22Rv1 (cell line): ENCODE measurements around the gene SLC16A1.
"Not testable (repeated sequence)": the region's sequence is repeated elsewhere in the genome, so short reads cannot be mapped to it uniquely, and the experiment has no call there.

Experiments used
- H3K27ac ChIP-seq: fragments of 450-650 bp; 2 replicates; pipeline ENCODE4 v1.5.1; 2017
- ZFX ChIP-seq: fragments of 450-650 bp; IDR thresholded peaks from 2 replicates; pipeline ENCODE4 v1.6.1; 2017; ENCODE audit warnings: antibody characterized with exemption, borderline replicate concordance
- TF ChIP-seq, protein P1 (sequence below): fragments of 450-650 bp; IDR thresholded peaks from 2 replicates; pipeline ENCODE4 v1.5.1; 2017; ENCODE audit warnings: mild to moderate bottlenecking

The SLC16A1 gene

DNA sequence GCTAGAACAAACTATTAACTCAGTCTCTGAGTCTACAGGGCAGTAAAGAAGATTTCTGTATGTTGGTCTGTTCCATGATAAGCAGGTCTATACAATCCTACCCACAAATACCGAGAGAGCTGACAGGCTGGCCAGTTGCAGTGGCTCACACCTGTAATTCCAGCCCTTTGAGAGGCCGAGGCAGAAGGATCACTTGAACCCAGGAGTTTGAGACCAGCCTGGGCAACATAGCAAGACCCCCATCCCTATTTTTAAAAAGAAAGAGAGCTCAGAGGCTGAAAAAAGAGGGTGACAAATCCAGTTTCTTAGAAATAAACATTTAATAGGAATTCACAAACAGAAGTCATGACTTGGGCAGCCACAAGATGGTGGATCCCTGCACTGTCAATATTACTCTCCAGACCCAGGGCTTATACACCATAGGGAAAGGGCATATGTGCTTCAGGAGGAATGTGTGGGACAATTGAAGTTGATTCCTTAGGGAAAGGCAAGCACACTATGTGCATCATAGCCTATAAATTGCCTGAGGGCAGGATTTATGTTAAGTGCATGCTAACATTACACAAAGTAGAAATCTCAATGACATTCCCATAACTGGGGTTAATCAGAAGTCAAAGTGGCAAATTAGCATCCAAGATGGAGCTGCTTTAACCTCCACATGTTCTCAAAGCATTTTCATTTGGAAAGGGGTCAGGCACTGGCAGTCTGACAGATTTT lies 66.8 kb downstream of the SLC16A1 start:
- no peak overlapping the region for H3K27ac ChIP-seq
- no peak for TF ChIP-seq ZFX
- TF ChIP-seq, protein P1, sequence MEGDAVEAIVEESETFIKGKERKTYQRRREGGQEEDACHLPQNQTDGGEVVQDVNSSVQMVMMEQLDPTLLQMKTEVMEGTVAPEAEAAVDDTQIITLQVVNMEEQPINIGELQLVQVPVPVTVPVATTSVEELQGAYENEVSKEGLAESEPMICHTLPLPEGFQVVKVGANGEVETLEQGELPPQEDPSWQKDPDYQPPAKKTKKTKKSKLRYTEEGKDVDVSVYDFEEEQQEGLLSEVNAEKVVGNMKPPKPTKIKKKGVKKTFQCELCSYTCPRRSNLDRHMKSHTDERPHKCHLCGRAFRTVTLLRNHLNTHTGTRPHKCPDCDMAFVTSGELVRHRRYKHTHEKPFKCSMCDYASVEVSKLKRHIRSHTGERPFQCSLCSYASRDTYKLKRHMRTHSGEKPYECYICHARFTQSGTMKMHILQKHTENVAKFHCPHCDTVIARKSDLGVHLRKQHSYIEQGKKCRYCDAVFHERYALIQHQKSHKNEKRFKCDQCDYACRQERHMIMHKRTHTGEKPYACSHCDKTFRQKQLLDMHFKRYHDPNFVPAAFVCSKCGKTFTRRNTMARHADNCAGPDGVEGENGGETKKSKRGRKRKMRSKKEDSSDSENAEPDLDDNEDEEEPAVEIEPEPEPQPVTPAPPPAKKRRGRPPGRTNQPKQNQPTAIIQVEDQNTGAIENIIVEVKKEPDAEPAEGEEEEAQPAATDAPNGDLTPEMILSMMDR = no peak

DNA sequence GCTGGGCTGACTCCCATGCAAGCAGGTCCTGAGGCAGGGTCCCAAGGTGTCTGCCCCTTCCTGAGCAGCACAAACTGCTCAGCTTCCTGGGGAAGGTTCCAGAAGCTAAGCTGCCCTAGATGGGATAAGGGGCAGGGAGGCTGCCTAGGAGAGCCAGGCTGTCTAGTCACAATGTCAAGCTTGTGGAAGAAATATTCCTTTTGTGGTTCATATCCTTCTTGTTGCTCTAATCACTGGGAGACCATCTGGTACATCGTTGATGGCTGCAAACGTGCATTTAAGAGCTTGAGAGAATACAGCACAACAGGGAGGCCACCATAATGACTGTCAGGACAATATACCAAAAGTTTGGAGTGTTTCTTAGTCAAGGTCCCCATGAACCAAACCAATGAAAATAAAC lies 67.4 kb downstream of the SLC16A1 start:
- TF ChIP-seq ZFX = no peak
- TF ChIP-seq, protein P1 = no peak
- no peak overlapping the region for H3K27ac ChIP-seq

DNA sequence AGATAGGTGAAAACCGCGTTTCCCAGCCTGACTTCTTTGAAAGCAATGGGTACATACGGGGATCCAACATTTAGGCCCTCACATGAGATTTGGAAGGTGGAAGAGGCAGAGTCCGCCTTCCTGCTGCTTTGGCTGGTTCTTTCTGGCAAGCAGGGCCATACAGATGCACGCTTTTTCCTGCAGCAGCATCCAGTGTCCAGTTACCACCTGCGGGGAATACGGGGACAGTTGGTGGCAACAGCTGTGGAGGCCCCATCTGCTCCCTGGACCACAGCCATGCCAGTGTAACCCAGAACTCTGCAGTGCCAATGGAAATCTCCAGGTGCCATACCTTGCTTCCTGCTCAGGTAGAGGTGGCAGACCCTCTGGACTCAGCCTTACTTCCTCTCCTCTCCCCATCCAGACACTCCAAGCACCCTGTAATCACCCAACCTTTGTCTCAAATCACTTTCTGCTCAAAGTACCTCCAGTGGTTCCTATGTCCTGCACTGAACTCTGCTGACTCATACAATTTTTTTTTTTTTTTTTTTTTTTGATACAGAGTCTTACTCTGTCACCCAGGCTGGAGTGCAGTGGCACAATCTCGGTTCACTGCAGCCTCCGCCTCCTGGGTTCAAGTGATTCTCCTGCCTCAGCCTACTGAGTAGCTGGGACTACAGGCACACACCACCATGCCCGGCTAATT lies 68.3 kb downstream of the SLC16A1 start:
- no peak overlapping the region for H3K27ac ChIP-seq
- TF ChIP-seq, protein P1 = no peak
- no peak for TF ChIP-seq ZFX

DNA sequence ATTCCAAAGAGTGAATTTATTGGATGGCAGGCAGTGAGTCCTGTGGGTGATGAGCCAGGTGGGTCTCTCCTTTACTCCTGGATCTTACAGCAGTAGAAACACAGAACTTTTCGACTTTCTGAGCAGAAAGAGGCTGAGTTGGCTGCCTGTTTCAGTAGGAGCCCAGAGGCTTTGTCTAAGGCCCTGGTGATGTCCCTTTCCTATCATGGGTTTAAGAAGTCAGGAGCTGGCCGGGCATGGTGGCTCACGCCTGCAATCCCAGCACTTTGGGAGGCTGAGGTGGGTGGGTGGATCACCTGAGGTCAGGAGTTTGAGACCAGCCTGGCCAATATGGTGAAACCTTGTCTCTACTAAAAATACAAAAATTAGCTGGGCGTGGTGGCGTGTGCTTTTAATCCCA lies 71.0 kb downstream of the SLC16A1 start:
- H3K27ac ChIP-seq = not testable (repeated sequence)

DNA sequence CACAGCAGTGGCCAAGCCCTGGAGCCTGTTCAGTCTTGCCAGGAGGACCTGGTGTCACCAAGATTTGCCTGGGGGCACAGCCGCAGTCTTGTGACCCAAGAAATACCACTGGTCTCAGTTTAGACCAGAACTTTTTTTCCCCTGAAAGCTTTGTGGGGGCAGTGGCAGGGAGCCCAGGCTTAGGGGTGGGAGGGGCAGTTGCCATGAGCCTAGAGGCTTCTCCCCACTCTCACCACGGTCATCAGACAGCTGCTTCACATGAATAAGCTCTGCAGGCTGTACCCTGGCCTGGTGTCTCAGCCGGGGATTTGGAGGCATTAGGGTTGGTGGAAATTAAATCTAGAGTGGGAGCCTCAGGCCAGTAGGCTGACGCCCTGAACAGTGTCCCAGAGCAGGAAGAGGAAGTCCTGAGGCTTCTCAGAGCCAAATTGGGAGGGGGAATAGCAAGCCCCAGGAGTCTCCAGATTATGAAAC lies 73.7 kb downstream of the SLC16A1 start:
- no peak overlapping the region for H3K27ac ChIP-seq
- TF ChIP-seq, protein P1 = no peak
- TF ChIP-seq ZFX = no peak

DNA sequence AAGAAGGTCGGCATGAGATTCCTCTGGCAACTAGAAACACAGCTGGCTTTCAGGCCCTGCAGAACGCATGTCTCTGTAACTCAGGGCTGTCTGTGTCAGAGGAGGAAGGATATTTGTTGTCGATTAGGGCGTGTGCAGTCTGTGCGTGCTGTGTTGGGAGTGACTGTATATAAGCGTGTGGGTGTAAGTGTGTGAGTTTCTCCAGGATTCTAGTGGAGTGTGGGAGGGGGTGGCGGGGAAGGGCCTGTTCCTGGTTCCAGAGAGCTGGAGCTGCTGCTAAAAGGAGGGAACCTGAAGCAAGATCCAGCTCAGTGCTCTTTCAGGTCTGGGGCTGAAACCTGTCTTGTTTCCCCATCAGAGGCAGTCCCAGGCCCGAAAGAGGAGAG lies 74.3 kb downstream of the SLC16A1 start:
- H3K27ac ChIP-seq = no peak overlapping the region
- TF ChIP-seq ZFX = no peak
- TF ChIP-seq, protein P1 = no peak

DNA sequence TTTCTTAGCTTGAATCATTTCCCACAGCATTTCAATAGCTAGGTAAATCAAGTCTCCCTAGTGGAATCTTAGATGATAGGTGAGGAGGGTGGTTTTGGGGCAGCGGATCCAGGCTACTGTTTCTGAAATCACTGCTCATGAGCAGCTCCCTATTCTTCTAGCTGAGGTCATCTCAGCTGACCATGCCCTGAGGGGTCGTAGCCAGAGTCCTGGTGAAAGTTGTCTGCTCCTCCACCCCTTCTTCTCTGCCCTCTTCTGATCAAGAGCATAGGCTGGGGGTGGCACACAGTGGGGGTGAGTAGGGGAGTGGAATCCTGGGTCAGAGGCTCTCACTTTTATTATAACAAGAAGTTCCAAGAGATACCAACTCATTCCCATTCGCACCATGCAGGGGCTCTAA lies 76.2 kb downstream of the SLC16A1 start:
- TF ChIP-seq ZFX = no peak
- TF ChIP-seq, protein P1 = no peak
- no peak overlapping the region for H3K27ac ChIP-seq
